HG03460 (cell line): ENCODE measurements around the gene DTX3L.

Experiments used
- ATAC-seq: cut with Tn5 transposase; IDR thresholded peaks from one replicate; pipeline ENCODE4 v1.9.1; 2021; ENCODE audit not compliant: unreplicated experiment

The DTX3L gene

DNA sequence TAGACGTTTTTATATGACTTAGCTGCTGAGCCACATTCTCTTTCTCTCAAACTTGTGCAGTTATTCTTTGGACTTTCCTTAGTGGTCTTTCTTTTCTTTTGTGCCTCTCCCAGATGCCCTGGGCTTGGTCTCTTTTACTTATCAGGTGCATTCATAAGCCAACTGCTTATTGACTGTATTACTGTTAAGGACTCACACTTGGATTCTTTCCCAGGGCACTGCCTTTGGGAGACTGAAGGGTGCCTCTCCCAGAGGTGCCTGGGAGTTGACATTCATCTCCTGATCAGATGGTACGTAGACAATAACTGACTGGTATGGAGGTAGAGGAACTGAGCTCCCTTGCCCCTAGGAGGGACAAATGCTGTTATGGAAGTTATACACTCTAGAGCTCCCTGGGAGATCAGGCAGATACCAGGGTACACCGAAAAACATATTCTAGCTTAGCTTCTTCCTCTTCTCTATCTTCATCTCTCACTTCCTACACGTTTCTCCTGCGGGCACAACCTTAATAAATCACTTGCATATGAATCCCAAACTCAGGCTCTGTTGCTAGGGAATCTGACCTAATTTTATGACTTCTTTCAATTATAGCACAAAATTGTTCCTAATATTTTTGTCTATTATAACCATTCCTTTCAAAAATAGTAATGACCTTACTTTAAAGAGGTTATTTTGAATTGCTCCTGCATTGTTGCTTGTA is 38.0 kb downstream of the DTX3L start:
- no peak for ATAC-seq

DNA sequence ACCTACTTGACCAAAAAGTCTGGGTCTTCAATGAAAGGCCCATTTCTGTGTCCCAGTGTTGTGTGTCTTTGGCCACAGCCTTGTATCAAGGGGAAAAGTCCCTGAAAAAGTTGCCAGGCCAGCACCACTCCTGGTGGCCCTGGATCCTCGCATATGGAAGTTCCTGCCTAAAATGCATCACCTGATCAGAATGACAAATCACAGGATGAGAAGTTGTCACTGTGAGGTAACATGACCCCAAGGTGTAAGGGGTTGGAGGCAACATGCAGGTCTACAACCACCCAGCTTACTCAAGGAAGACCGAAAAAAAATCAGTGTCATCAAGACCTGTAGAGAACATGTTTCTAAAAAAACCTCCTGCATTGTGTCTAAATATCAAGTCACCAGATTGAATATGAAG is 38.9 kb downstream of the DTX3L start:
- ATAC-seq = no peak

DNA sequence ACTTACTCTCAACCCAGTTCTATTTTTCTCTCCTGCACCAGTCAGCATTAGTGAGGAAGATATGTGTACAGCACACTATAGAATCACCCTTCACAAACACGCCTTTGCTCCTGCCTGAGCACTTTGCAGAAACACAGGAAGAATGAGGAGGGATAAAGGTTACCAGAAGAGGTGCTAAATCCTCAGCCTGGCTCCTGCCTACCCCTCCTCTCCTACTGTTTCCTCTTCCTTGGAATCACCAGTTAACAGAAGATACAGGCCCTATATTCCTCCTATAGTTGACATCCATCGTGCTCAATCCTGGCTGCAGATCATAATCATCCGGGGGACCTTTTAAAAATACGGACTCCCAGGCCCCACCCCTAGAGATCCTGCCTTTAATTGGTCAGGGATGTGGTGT is 42.2 kb downstream of the DTX3L start:
- no peak for ATAC-seq

DNA sequence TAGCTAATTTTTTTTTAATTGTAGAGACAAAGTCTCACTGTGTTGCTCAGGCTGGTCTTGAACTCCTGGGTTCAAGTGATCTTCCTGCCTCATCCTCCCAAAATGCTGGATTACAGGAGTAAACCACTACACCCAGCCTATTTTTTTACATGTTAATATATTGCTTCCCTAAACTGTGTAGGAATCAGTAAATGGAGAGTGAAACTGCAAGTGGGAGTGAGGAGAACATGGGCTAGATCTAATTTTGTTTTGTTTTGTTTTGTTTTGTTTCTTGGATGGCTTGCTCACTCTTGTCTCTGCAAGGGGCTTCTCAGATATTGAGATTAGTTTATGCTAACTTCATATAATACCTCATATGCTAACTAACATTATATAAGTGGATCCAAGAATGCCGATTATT is 44.8 kb downstream of the DTX3L start:
- ATAC-seq = no peak

DNA sequence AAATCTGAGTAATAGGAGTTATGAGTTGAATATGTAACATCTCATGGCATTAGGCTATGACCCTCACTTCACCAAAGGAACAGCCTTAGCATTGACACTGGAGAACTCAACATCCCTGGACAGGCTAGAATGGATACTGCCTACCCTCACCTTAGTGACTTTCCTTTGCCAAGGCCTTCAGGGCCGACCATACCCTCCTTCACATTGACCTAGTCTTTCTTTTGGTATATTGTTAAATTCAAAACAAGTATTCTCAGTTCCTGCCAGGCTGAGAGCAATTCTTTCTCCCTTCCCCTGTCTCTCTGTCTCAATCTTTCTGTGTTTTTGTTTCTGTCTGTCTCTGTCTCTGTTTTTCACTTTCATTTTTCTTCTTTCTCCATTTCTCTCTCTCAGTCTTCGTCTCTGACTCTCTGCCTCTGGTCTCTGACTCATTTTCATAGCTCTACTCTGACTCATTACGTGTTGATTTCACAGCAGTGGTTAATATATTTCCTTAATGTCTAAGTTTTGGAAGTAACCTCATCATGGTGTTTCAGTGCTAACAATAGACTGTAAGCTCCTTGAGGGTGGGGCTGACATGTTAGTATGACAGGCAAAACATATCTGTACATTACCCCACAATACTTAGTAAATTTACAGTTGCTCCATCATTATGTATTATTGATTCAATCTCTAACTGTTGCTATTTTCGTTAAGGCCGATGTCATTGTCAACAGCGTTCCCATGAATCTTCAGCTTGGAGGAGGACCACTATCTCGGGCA is 45.8 kb downstream of the DTX3L start:
- ATAC-seq = peak; percentile 96

DNA sequence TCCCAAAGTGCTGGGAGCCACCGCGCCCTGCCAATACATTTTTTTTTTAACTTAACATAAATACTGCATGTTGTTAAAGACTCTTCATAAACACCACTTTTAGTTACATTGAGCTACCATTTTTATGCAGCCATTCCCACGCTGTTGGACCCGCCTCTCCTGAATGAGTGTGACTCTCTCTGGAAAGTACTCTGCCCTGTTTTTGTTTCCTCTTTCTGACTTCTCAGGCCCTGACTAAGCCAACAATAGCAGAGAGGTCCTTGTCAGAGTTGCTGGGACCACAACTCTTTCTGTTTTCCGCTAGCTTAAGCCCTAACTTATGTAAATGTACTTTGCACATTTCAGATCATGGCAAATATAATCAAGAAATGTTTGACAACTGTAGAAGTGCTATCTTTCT is 48.6 kb downstream of the DTX3L start:
- ATAC-seq = no peak

DNA sequence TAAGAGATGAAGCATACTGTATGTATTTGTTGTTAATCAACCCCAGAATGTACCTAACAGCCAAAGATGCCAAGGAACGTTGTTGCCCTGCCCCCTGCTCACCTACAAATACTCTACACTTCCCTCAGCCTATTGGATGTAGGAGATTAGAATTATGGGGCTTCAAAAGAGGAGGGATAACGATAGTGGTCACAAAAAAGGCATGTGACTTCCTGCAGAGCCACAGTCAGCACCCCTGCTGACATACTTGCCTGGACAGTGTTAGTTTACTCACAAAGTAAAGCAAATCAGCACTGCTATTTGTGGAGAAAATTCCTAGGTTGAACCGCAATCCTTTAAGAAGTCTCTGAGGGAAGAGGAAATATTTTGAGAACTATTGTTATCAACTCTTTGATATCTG is 51.2 kb downstream of the DTX3L start:
- ATAC-seq = no peak

DNA sequence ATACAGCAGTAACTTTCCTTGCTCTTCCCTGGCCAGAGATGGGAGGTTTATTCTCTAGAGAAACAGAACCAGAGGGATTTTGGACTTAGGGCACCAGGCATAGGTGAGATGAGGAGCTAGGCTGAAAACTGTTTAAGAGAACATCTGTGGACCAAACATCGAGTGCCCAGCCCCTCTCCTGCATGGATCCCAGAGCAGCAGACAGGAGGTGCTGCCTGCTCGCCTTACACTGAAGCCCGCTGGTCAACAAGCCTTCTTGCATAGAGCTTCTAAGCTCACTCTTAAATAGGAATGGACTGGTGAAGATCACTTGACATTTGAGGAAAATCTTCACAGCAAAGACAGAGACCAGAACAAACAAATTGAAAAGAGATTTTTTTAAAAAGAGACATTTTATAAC is 54.5 kb downstream of the DTX3L start:
- ATAC-seq = no peak

DNA sequence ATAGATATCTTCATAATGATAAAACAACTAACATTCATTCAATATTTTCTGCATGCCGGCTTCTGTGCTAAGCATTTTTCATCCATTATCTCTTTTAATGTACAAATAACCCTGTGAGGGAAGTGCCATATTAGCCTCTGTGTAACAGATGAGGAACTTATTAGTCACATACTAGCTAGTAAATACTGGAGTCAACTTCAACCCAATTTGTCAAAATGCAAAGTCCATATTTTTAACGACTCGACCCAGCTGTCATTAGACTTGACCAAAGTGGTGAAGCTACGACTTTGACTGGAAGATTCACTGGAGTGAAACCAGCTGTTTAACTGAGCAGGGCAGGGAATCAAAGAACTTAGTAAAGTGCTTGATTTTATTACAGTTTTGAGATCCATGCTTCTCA is 54.9 kb downstream of the DTX3L start:
- no peak for ATAC-seq

DNA sequence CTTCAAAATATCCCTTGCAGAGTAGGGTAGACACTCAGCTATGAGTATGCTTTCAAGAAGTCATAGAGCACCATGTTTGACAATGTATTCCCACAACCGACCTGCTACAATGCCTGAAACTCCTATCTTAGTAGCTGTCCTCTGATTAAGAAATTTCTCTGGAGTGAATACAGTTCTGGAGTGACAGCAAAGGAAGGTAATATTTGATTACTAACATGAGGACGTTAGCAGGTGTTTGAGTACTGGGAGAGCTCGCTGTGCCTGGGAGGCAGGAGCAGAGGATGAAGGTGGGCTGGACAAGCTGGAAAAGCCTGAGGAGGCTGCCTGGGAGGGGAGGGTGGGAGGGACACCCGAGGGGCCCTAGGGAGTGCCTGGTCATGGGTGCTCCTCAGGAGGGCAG is 56.3 kb downstream of the DTX3L start:
- ATAC-seq = no peak

DNA sequence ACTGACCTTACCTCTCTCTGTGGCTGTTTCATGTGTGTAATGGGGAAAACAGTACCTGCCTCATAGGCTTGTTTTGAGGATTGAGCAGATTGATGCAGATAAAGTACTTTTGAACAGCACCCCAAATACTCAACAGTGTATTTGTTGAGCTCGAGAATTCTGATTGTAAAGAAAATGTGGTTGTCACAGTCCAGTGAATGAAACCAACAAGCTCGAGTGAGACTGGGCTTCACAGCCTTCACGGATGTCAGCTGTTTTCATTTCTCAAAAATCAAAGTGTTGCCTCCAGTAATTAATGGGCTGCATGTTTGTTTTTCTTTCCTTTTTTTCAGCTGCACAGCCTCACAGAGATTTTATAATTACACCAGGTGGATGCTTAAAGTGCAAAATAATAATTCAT is 57.0 kb downstream of the DTX3L start:
- ATAC-seq = peak; percentile 62

DNA sequence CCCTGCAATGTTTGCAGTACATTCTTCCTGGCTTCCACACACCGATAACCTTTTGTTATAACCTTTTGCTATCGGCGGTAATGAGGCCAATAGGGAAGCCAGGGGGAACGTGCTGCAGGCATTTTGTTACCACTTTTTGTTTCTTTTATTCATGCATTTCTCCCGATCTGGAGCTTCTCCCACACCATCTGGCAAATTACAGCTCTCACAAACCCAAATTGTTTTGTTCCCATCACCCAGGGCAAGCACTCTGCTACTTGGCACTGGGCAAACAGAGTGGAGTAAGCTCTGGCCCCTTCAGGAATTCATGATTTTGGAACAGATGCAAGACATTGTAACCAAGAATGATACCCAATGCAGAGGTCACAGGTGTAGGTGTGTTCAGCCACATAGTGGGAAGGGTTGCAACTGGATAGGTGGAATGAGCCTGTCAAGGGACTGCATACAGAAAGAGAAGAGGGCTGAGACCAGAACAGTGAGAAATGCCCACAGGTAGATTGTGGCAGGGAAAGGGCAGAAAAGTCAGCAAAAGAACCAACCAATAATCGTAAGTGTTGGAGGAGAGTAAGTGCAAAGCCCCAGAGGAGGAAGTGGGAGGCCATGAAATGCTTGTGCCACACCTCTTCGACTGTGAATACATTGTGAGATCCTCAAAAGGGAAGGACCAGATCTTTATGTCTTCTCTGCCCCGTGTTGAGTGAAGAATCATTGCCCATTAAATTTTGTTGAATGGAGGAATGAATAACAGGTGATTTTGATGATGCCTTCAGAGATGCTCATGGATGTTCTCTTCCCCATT is 59.1 kb downstream of the DTX3L start:
- ATAC-seq = no peak
